HG03342 (cell line): ENCODE measurements around the gene ITGA11.

Source experiments
- ATAC-seq: cut with Tn5 transposase; IDR thresholded peaks from one replicate; pipeline ENCODE4 v1.9.1; 2021; ENCODE audit warnings: mild to moderate bottlenecking, moderate library complexity; ENCODE audit not compliant: unreplicated experiment

ITGA11 gene

GRCh38 chr15:68277603-68278344 lies 154.2 kb downstream of the ITGA11 start, which contains the start of gene FEM1B:
Gene FEM1B (plus strand): TSS chr15:68277745. CDS start chr15:68278418, 673 bp downstream.
- peak; percentile 78 for ATAC-seq

- ATAC-seq = no peak
Measured at GRCh38 chr15:68277131-68277602, 154.8 kb downstream of the ITGA11 start.

- ATAC-seq = no peak
Measured at GRCh38 chr15:68276668-68277067, 155.3 kb downstream of the ITGA11 start.

- ATAC-seq = no peak
Measured at GRCh38 chr15:68275165-68275746, 156.7 kb downstream of the ITGA11 start.

- no peak for ATAC-seq
Measured at GRCh38 chr15:68274201-68274848, 157.6 kb downstream of the ITGA11 start.

GRCh38 chr15:68272721-68273271 lies 159.2 kb downstream of the ITGA11 start:
- ATAC-seq = no peak

GRCh38 chr15:68271854-68272471 lies 160.0 kb downstream of the ITGA11 start:
- no peak for ATAC-seq

- ATAC-seq = no peak
Measured at GRCh38 chr15:68268405-68268804, 163.6 kb downstream of the ITGA11 start.

GRCh38 chr15:68265674-68266073 lies 166.3 kb downstream of the ITGA11 start:
- no peak for ATAC-seq

- ATAC-seq = no peak
Measured at GRCh38 chr15:68265081-68265480, 166.9 kb downstream of the ITGA11 start.

GRCh38 chr15:68264282-68264681 lies 167.7 kb downstream of the ITGA11 start:
- ATAC-seq = no peak

- no peak for ATAC-seq
Measured at GRCh38 chr15:68262514-68263356, 169.2 kb downstream of the ITGA11 start.

- no peak for ATAC-seq
Measured at GRCh38 chr15:68261980-68262379, 170.0 kb downstream of the ITGA11 start.

GRCh38 chr15:68261241-68261640 lies 170.7 kb downstream of the ITGA11 start:
- no peak for ATAC-seq

- ATAC-seq = no peak
Measured at GRCh38 chr15:68259883-68260282, 172.1 kb downstream of the ITGA11 start.

- ATAC-seq = no peak
Measured at GRCh38 chr15:68258692-68259091, 173.3 kb downstream of the ITGA11 start.

- no peak for ATAC-seq
Measured at GRCh38 chr15:68256675-68257450, 175.1 kb downstream of the ITGA11 start.

- ATAC-seq = no peak
Measured at GRCh38 chr15:68252925-68253534, 178.9 kb downstream of the ITGA11 start.
